Neural crest cell (in vitro differentiated cells): ENCODE results near the gene ASIC3. TPM values are rescaled to one million over a fixed set of nuclear protein-coding genes. Genes with fewer than 3 reads are reported as not detected.

ENCODE experiments used
- DNase-seq: peaks from one replicate; pipeline ENCODE4 v3.0.0; 2021; ENCODE audit warnings: low read depth, mixed read lengths, low spot score
- H3K27ac Mint-ChIP-seq: one replicate; pipeline ENCODE4 v1.8.0; 2021; ENCODE audit warnings: mild to moderate bottlenecking, mixed read lengths; ENCODE audit not compliant: unreplicated experiment
- H3K27me3 Mint-ChIP-seq: 2 replicates; pipeline ENCODE4 v1.8.0; 2021; ENCODE audit warnings: low read depth, mild to moderate bottlenecking, mixed read lengths
- H3K36me3 Mint-ChIP-seq: 2 replicates; pipeline ENCODE4 v1.8.0; 2021; ENCODE audit warnings: low read depth, mild to moderate bottlenecking, mixed read lengths
- H3K4me1 Mint-ChIP-seq: 2 replicates; pipeline ENCODE4 v1.8.0; 2021; ENCODE audit warnings: mixed read lengths
- H3K4me3 Mint-ChIP-seq: one replicate; pipeline ENCODE4 v1.8.0; 2021; ENCODE audit warnings: mild to moderate bottlenecking, mixed read lengths
- H3K9me3 Mint-ChIP-seq: 2 replicates; pipeline ENCODE4 v1.8.0; 2021; ENCODE audit warnings: mixed read lengths
- total RNA-seq: library from RNA; stranded (reverse); gene quantifications from 2 replicates; pipeline ENCODE4 v1.2.1, GENCODE V29; 2021
- TF ChIP-seq, protein P1 (sequence below): fragments of 200-600 bp; sonication (generic); conservative IDR thresholded peaks from 2 replicates; pipeline ENCODE4 v1.5.0; 2021; ENCODE audit warnings: antibody characterized with exemption, mild to moderate bottlenecking

ASIC3 gene
- total RNA-seq, 1 donor from 2014 or later = 6.0 TPM

DNA sequence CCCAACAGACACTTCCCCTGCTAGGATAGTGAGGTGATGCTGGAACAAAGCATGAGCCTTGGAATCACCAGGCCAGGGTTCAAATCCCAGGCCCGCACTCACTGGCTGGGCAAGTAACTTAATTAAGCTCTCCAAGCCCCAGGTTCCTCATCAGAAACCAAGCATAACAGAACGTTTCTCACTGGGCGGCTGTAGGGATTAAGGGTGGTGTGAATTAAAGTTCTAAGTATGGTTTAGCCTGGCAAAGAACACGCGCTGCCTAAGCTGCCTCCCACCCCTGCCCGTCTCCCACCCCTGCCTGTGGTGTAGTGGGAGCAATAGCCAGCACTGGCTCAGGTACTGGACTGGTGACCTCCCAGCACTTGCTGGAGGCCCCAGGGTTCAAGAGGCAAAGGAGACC, 16.7 kb downstream of the ASIC3 start:
- H3K4me3 Mint-ChIP-seq = no peak overlapping the region
- no peak for DNase-seq
- no peaks in the 10 kb centered on the region for H3K27me3 Mint-ChIP-seq
- H3K36me3 Mint-ChIP-seq = peaks cover 2% of the 10 kb centered on the region
- H3K4me1 Mint-ChIP-seq = peaks cover 20% of the 10 kb centered on the region
- H3K27ac Mint-ChIP-seq = no peak overlapping the region
- TF ChIP-seq, protein P1, sequence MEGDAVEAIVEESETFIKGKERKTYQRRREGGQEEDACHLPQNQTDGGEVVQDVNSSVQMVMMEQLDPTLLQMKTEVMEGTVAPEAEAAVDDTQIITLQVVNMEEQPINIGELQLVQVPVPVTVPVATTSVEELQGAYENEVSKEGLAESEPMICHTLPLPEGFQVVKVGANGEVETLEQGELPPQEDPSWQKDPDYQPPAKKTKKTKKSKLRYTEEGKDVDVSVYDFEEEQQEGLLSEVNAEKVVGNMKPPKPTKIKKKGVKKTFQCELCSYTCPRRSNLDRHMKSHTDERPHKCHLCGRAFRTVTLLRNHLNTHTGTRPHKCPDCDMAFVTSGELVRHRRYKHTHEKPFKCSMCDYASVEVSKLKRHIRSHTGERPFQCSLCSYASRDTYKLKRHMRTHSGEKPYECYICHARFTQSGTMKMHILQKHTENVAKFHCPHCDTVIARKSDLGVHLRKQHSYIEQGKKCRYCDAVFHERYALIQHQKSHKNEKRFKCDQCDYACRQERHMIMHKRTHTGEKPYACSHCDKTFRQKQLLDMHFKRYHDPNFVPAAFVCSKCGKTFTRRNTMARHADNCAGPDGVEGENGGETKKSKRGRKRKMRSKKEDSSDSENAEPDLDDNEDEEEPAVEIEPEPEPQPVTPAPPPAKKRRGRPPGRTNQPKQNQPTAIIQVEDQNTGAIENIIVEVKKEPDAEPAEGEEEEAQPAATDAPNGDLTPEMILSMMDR = no peak
- no peaks in the 10 kb centered on the region for H3K9me3 Mint-ChIP-seq

GRCh38 chr7:151065516-151065915, 17.2 kb downstream of the ASIC3 start:
- TF ChIP-seq, protein P1 = no peak
- Mint-ChIP-seq H3K36me3 (peaks cover 2% of the 10 kb centered on the region), H3K4me1 (peaks cover 19% of the 10 kb centered on the region), H3K9me3 (no peaks in the 10 kb centered on the region), H3K27me3 (no peaks in the 10 kb centered on the region), H3K27ac (no peak overlapping the region), H3K4me3 (no peak overlapping the region)
- no peak for DNase-seq

DNA sequence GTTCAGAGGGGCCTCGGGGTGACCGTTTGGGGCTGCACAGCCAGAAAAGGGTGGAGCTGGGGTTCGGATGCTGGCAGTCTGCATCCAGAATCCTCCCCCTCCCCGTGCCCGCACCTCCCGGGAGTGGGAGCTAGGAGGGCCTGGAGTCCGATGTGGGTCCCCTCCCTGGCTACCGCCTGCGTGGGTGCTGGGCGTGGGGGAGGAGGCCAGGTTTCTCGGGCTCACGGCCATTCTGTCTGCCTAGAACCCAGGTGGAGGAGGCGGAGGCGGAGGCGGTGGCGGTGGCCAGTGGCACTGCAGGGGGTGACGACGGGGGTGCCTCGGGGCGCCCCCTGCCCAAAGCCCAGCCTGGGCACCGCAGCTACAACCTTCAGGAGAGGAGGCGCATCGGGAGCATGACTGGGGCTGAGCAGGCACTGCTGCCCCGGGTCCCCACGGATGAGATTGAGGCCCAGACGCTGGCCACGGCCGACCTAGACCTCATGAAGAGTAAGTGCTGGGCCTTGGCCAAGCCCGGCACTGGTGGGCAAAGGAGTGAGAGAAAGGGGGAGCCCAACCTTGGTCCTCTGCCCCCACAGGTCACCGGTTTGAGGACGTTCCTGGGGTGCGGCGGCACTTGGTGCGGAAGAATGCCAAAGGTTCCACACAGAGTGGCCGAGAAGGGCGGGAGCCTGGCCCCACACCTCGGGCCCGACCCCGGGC, 18.1 kb downstream of the ASIC3 start:
- Mint-ChIP-seq H3K4me3 (no peak overlapping the region), H3K27ac (no peak overlapping the region), H3K36me3 (peaks cover 2% of the 10 kb centered on the region), H3K27me3 (no peaks in the 10 kb centered on the region), H3K4me1 (peaks cover 12% of the 10 kb centered on the region), H3K9me3 (no peaks in the 10 kb centered on the region)
- no peak for DNase-seq
- TF ChIP-seq, protein P1 = no peak

GRCh38 chr7:151068069-151068773, 19.9 kb downstream of the ASIC3 start:
- no peak overlapping the region for H3K27ac Mint-ChIP-seq

DNA sequence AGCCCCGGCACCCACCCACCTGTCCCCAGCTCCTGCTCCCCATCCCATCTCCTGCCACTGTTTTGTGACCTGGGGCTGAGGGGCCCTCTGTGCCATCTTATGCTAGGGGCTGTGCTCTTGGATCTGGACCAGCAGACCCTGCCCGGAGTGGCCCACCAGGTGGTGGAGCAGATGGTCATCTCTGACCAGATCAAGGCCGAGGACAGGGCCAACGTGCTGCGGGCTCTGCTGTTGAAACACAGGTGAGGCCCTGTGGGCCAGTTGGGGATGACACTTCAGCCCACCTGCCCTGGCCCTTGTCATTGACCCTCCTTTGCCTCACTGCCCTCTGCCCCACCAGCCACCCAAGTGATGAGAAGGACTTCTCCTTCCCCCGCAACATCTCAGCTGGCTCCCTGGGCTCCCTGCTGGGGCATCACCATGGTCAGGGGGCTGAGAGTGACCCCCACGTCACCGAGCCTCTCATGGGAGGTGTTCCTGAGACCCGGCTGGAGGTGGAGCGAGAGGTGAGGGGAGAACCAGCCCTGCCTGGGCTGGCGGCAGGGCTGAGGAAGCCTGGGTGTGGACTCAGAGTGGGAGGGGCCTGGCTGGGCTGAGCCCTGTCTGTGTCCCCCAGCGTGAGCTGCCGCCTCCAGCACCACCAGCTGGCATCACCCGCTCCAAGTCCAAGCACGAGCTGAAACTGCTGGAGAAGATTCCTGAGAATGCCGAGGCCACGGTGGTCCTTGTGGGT, 21.7 kb downstream of the ASIC3 start:
- Mint-ChIP-seq H3K36me3 (peaks cover 2% of the 10 kb centered on the region), H3K27me3 (no peaks in the 10 kb centered on the region), H3K27ac (no peak overlapping the region), H3K4me3 (no peak overlapping the region), H3K9me3 (no peaks in the 10 kb centered on the region), H3K4me1 (no peaks in the 10 kb centered on the region)
- no peak for DNase-seq
- TF ChIP-seq, protein P1 = no peak

More at GRCh38 chr7:151068069-151068773, 19.9 kb downstream of the ASIC3 start:
- no peak for DNase-seq
- Mint-ChIP-seq H3K4me3 (no peak overlapping the region), H3K9me3 (no peaks in the 10 kb centered on the region), H3K27me3 (no peaks in the 10 kb centered on the region), H3K36me3 (peaks cover 2% of the 10 kb centered on the region), H3K4me1 (peaks cover 3% of the 10 kb centered on the region)
- TF ChIP-seq, protein P1 = no peak
